Heart left ventricle (tissue), 16 donors: ENCODE data around the gene VWDE. TPM values are rescaled to one million over a fixed set of nuclear protein-coding genes. Genes with fewer than 3 reads are reported as not detected.

Source experiments
- ATAC-seq, 4 donors: fragments of 200-7000 bp; cut with Tn5 transposase; one replicate each; pipeline ENCODE4 v1.9.1; 2020 to 2022; ENCODE audit warnings: moderate library complexity in 4 of 4, mild to moderate bottlenecking in 3 of 4, moderate number of reproducible peaks in 1 of 4
- DNase-seq, 5 donors: peaks; one replicate each; pipeline ENCODE4 v3.0.0-alpha.2; 2020
- H3K27ac ChIP-seq, 12 donors: fragments of 200-600 bp; sonication (generic) in 4 of 12; one replicate each; pipeline versions ENCODE4 v1.5.0 to v1.8.0; 2016 to 2022; ENCODE audit warnings: mild to moderate bottlenecking in 2 of 12
- H3K27me3 ChIP-seq, 9 donors: fragments of 200-600 bp; sonication (generic) in 2 of 9; one replicate each; pipeline versions ENCODE4 v1.5.1 to v1.8.0; 2016 to 2022; ENCODE audit warnings: mild to moderate bottlenecking in 3 of 9
- H3K36me3 ChIP-seq, 9 donors: fragments of 200-600 bp; sonication (generic) in 2 of 9; one replicate each; pipeline versions ENCODE4 v1.5.0 to v1.8.0; 2018 to 2022; ENCODE audit warnings: mild to moderate bottlenecking in 2 of 9
- H3K4me1 ChIP-seq, 12 donors: fragments of 200-600 bp; sonication (generic) in 4 of 12; one replicate each; pipeline versions ENCODE4 v1.5.0 to v1.8.0; 2016 to 2022; ENCODE audit warnings: mild to moderate bottlenecking in 3 of 12
- H3K4me3 ChIP-seq, 12 donors: fragments of 200-600 bp; sonication (generic) in 4 of 12; one replicate each; pipeline versions ENCODE4 v1.5.0 to v1.8.0; 2017 to 2022; ENCODE audit warnings: mild to moderate bottlenecking in 9 of 12, moderate library complexity in 4 of 12
- H3K9me3 ChIP-seq, 12 donors: fragments of 200-600 bp; sonication (generic) in 4 of 12; one replicate each; pipeline versions ENCODE4 v1.5.0 to v1.8.0; 2016 to 2022; ENCODE audit warnings: mild to moderate bottlenecking in 1 of 12
- POLR2A ChIP-seq, 2 donors: fragments of 450-650 bp; IDR thresholded peaks; one replicate each; pipeline ENCODE4 v1.6.1; 2017; ENCODE audit warnings: antibody characterized with exemption in 2 of 2, mild to moderate bottlenecking in 2 of 2, moderate library complexity in 2 of 2
- WGBS, 4 donors: extraction: QIAGEN DNeasy Blood & Tissue Kit in 2 of 4; methylation state at CpG; one replicate each; pipeline versions ENCODE4 v1.1.5 to v1.1.7; 2013 to 2018; 5-methylcytosine and 5-hydroxymethylcytosine counted together
- intact Hi-C, 10 donors: fragments of 100-400 bp; cut with DNase I; formaldehyde crosslinking; loops; one replicate each; pipeline versions ENCODE4 v1.11.1 to v1.14.2; 2022
- polyA plus RNA-seq, 2 donors: library from polyadenylated mRNA; stranded (reverse); fragments of 200-250 nt; gene quantifications; one replicate each; pipeline ENCODE4 v1.2.3, GENCODE V29; 2013
- total RNA-seq, 9 donors: library from RNA; depleted of rRNA in 2 of 9; stranded (reverse); fragments of >200 nt in 2 of 9; fragmentation: NEBNext Ultra II Directional in 3 of 9; extraction: Animal tissue kit (Norgen Biotek cat#: 25700) in 3 of 9; gene quantifications; one replicate each; pipeline versions ENCODE4 v1.1.0 to v1.2.4, GENCODE V29; 2016 to 2023
- TF ChIP-seq, protein P1 (sequence below), 12 donors: fragments of 200-600 bp; sonication (generic) in 4 of 12; IDR thresholded peaks; one replicate each; pipeline versions ENCODE4 v1.5.0 to v1.8.0; 2018 to 2022; ENCODE audit warnings: antibody characterized with exemption in 12 of 12, mild to moderate bottlenecking in 5 of 12
- donor health status: ischemic (EF 13 %, LVEDD 7.1; RV severe dilation, severe dysfunction).
- donor health status: healthy with polysubstance abuse.
- donor health status: DM: no; HTN: yes; CAD: no.
- donor health status: DM: no; HTN: no; CAD: no.
- donor health status: ischemic (EF 25% LVEDD 6.9; RV normal size, moderate dysfunction).
- donor health status: ischemic (EF 25% LVEDD 5.7; RV mildly dilated, moderate dysfunction).
- donor health status: healthy.
- donor health status: DM: yes; HTN: yes; CAD: no.
- donor health status: ischemic (EF 35%, LVEDD 5.7; RV mildly dilated, moderate dysfunction).
- donor health status: nonischemic (EF 11% LVEDD 7.7; RV severe dilation, severe dysfunction).
- donor health status: DM: yes; HTN: yes; CAD: no.
- donor health status: PGD.
- donor health status: ischemic (EF 29% LVEDD 5.4; RV normal size, mild dysfunction).
- donor health status: nonischemic (EF 23%, LVEDD 6.1; RV moderate dilation, normal function).

The VWDE gene
- total and polyA plus RNA-seq, 11 donors, result 0.07 to 0.58 (median 0.27) TPM; not detected in 8

- no peak overlapping the region for H3K4me3 ChIP-seq
- no peaks in the 10 kb centered on the region for H3K4me1 ChIP-seq
- no peaks in the 10 kb centered on the region for H3K9me3 ChIP-seq
- no peak overlapping the region for H3K27ac ChIP-seq
- intact Hi-C loops, result no loop called here
- DNase-seq (no peak), ATAC-seq (no peak)
- H3K27me3 ChIP-seq, result no peaks in the 10 kb centered on the region
- TF ChIP-seq, protein P1, sequence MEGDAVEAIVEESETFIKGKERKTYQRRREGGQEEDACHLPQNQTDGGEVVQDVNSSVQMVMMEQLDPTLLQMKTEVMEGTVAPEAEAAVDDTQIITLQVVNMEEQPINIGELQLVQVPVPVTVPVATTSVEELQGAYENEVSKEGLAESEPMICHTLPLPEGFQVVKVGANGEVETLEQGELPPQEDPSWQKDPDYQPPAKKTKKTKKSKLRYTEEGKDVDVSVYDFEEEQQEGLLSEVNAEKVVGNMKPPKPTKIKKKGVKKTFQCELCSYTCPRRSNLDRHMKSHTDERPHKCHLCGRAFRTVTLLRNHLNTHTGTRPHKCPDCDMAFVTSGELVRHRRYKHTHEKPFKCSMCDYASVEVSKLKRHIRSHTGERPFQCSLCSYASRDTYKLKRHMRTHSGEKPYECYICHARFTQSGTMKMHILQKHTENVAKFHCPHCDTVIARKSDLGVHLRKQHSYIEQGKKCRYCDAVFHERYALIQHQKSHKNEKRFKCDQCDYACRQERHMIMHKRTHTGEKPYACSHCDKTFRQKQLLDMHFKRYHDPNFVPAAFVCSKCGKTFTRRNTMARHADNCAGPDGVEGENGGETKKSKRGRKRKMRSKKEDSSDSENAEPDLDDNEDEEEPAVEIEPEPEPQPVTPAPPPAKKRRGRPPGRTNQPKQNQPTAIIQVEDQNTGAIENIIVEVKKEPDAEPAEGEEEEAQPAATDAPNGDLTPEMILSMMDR (IDR thresholded peaks at IDR 0.05), result no peak
- no peak for TF ChIP-seq POLR2A (IDR thresholded peaks at IDR 0.05)
- no peaks in the 10 kb centered on the region for H3K36me3 ChIP-seq
- WGBS, 4 donors, result 19 to 30% (median 24%) methylated on average over 1 of the region's 1 CpG
Observed at GRCh38 chr7:12357508-12357907, 46.2 kb downstream of the VWDE start.

GRCh38 chr7:12351843-12352242, 51.8 kb downstream of the VWDE start:
- ATAC-seq, result no peak
- H3K36me3 ChIP-seq, result no peaks in the 10 kb centered on the region
- H3K27me3 ChIP-seq, result no peaks in the 10 kb centered on the region
- H3K4me1 ChIP-seq, result no peaks in the 10 kb centered on the region
- DNase-seq, result no peak
- WGBS, 4 donors, result 74 to 83% (median 81%) methylated on average over 4 of the region's 4 CpGs
- no peak overlapping the region for H3K27ac ChIP-seq
- peaks cover 0 to 8% (median 0%) of the 10 kb centered on the region in 12 donors for H3K9me3 ChIP-seq
- intact Hi-C loops, result no loop called here
- no peak for TF ChIP-seq POLR2A (IDR thresholded peaks at IDR 0.05)
- TF ChIP-seq, protein P1 (IDR thresholded peaks at IDR 0.05), result no peak
- H3K4me3 ChIP-seq, result no peak overlapping the region

DNA sequence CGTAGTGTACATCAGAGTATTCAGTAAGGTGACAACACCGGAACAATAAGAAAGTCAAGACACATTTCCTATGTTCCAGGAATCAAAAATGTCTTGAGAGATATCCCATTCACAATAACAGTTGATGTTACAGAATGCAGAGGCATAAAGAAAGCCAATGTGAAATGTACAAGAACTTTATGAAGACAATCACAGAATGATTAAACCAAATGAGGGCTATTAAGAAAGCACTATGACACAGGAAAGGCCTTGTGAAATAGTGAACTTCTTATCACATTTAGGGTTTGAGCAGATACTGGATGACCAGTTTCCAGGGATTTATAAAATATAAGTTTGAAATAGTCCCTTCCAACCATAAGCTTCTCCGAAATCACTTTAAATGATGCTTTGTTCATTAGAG, 52.7 kb downstream of the VWDE start:
- Histone ChIP-seq H3K4me1 (no peaks in the 10 kb centered on the region), H3K36me3 (no peaks in the 10 kb centered on the region), H3K4me3 (no peak overlapping the region), H3K27me3 (no peaks in the 10 kb centered on the region), H3K9me3 (peaks cover 0 to 8% (median 0%) of the 10 kb centered on the region in 12 donors), H3K27ac (no peak overlapping the region)
- 91 to 95% (median 92%) methylated on average over 3 of the region's 3 CpGs for WGBS, 4 donors
- DNase-seq (no peak), ATAC-seq (no peak)
- TF ChIP-seq, protein P1 (IDR thresholded peaks at IDR 0.05), result no peak
- no peak for TF ChIP-seq POLR2A (IDR thresholded peaks at IDR 0.05)
- intact Hi-C loops, result no loop called here

GRCh38 chr7:12337095-12337494, 66.6 kb downstream of the VWDE start:
- DNase-seq, result no peak
- TF ChIP-seq, protein P1 (IDR thresholded peaks at IDR 0.05), result no peak
- TF ChIP-seq POLR2A (IDR thresholded peaks at IDR 0.05), result no peak
- no peak for ATAC-seq
- H3K27me3 ChIP-seq, result no peaks in the 10 kb centered on the region
- H3K9me3 ChIP-seq, result no peaks in the 10 kb centered on the region
- H3K36me3 ChIP-seq, result no peaks in the 10 kb centered on the region
- H3K4me3 ChIP-seq, result no peak overlapping the region
- H3K27ac ChIP-seq, result no peak overlapping the region
- WGBS, 4 donors, result 79 to 94% (median 91%) methylated on average over 2 of the region's 2 CpGs
- intact Hi-C loops, result no loop called here
- no peaks in the 10 kb centered on the region for H3K4me1 ChIP-seq
